Caco-2 (cell line): ENCODE data around the gene VAMP4. TPM values are rescaled to one million over a fixed set of nuclear protein-coding genes. Genes with fewer than 3 reads are reported as not detected.

ENCODE experiments used
- BruUV-seq: library from RNA; stranded (reverse); fragments of 400-500 nt; replicated peaks from 2 replicates; lab custom pipeline; 2021; lab: Mats Ljungman, UMichigan
- CTCF ChIA-PET: fragments of 300-600 bp; sonication (Branson Sonifier 250); formaldehyde crosslinking; loops from one replicate; lab custom pipeline; 2022; ENCODE audit warnings: antibody characterized with exemption; lab: Charles Lee
- POLR2A ChIA-PET: fragments of 300-600 bp; sonication (Branson Sonifier 250); formaldehyde crosslinking; loops from one replicate; lab custom pipeline; 2022; ENCODE audit warnings: antibody characterized with exemption; lab: Charles Lee
- DNase-seq, 2 experiments: peaks; one replicate each; pipeline versions ENCODE4 v3.0.0 to v3.0.0-alpha.2; 2020 to 2022
- H3K27me3 ChIP-seq: replicated peaks from 2 replicates; pipeline ENCODE4 v1.6.0; 2011; ENCODE audit warnings: low read length; ENCODE audit not compliant: control insufficient read depth, insufficient read depth
- H3K36me3 ChIP-seq: 2 replicates; pipeline ENCODE4 v1.5.1; 2011; ENCODE audit warnings: low read length; ENCODE audit not compliant: control insufficient read depth, insufficient read depth
- H3K4me1 ChIP-seq: fragments of 250-450 bp; sonication (Bioruptor Pico); 2 replicates; pipeline ENCODE4 v1.5.1; 2020; ENCODE audit warnings: mild to moderate bottlenecking
- H3K4me3 ChIP-seq: 2 replicates; pipeline ENCODE4 v1.5.1; 2011; ENCODE audit warnings: low read depth, mild to moderate bottlenecking, control low read depth, low read length
- H3K9me3 ChIP-seq: fragments of 250-450 bp; sonication (Bioruptor Pico); 2 replicates; pipeline ENCODE4 v1.5.1; 2020; ENCODE audit warnings: mild to moderate bottlenecking, moderate library complexity
- H3K27ac Mint-ChIP-seq: one replicate; pipeline ENCODE4 v1.8.0; 2022; ENCODE audit warnings: mixed read lengths; ENCODE audit not compliant: unreplicated experiment
- H3K27me3 Mint-ChIP-seq: one replicate; pipeline ENCODE4 v1.8.0; 2022; ENCODE audit warnings: mixed read lengths; ENCODE audit not compliant: insufficient read depth, unreplicated experiment
- H3K36me3 Mint-ChIP-seq: one replicate; pipeline ENCODE4 v1.8.0; 2022; ENCODE audit warnings: mild to moderate bottlenecking, mixed read lengths; ENCODE audit not compliant: insufficient read depth, unreplicated experiment
- H3K4me1 Mint-ChIP-seq: one replicate; pipeline ENCODE4 v1.8.0; 2022; ENCODE audit warnings: low read depth, mixed read lengths; ENCODE audit not compliant: unreplicated experiment
- H3K4me3 Mint-ChIP-seq: one replicate; pipeline ENCODE4 v1.8.0; 2022; ENCODE audit warnings: mild to moderate bottlenecking, moderate library complexity, mixed read lengths; ENCODE audit not compliant: unreplicated experiment
- H3K9me3 Mint-ChIP-seq: one replicate; pipeline ENCODE4 v1.8.0; 2022; ENCODE audit warnings: mixed read lengths; ENCODE audit not compliant: unreplicated experiment
- CTCF ChIP-seq, 2 experiments: fragments of 200-600 bp in 1 of 2; IDR thresholded peaks; 1 replicate in 1 of 2; 2 replicates in 1 of 2; pipeline versions ENCODE4 v1.5.1 to v1.8.0; 2011 to 2022; ENCODE audit warnings: antibody characterized with exemption in 1 of 2, control low read depth in 1 of 2, inconsistent platforms in 1 of 2, low read depth in 1 of 2, low read length in 1 of 2, mild to moderate bottlenecking in 1 of 2, moderate library complexity in 1 of 2; ENCODE audit not compliant: insufficient read depth in 1 of 2, severe bottlenecking in 1 of 2, unreplicated experiment in 1 of 2
- intact Hi-C: fragments of 100-400 bp; cut with micrococcal nuclease; formaldehyde crosslinking; loops from one replicate; pipeline ENCODE4 v1.10.0; 2022; ENCODE audit not compliant: unreplicated experiment
- total RNA-seq: library from RNA; stranded (reverse); gene quantifications from 2 replicates; pipeline ENCODE4 v1.2.3, GENCODE V29; 2022

VAMP4 gene
- total RNA-seq, 1 experiment from 2014 or later = 4.9 TPM

GRCh38 chr1:171754353-171754705, 12.5 kb upstream of the VAMP4 start:
- Mint-ChIP-seq H3K4me1 (no peaks in the 10 kb centered on the region), H3K27me3 (no peaks in the 10 kb centered on the region), H3K4me3 (no peak overlapping the region), H3K27ac (no peak overlapping the region), H3K36me3 (no peaks in the 10 kb centered on the region), H3K9me3 (peaks cover 11% of the 10 kb centered on the region)
- Histone ChIP-seq H3K27me3 (no peaks in the 10 kb centered on the region), H3K9me3 (peaks cover 12% of the 10 kb centered on the region), H3K4me3 (no peak overlapping the region), H3K36me3 (no peaks in the 10 kb centered on the region), H3K4me1 (no peaks in the 10 kb centered on the region; the same call in 1 of the 2 replicates)
- ChIA-PET CTCF (no interaction called here), POLR2A (no interaction called here)
- intact Hi-C loops = no loop called here
- DNase-seq = no peak
- no peak for TF ChIP-seq CTCF (IDR thresholded peaks at IDR 0.05; ENCODE audit: insufficient read depth in 1 of 2, low read depth in 1 of 2, low read length in 1 of 2, severe bottlenecking in 1 of 2, unreplicated experiment in 1 of 2)
- BruUV-seq = no TSS peak

- ChIA-PET POLR2A (no interaction called here), CTCF (no interaction called here)
- H3K27ac Mint-ChIP-seq = no peak overlapping the region
- H3K27me3 Mint-ChIP-seq = no peaks in the 10 kb centered on the region
- no peaks in the 10 kb centered on the region for H3K36me3 Mint-ChIP-seq
- DNase-seq = no peak
- intact Hi-C loops = no loop called here
- no peak for TF ChIP-seq CTCF (IDR thresholded peaks at IDR 0.05; ENCODE audit: insufficient read depth in 1 of 2, low read depth in 1 of 2, low read length in 1 of 2, severe bottlenecking in 1 of 2, unreplicated experiment in 1 of 2)
- H3K27me3 ChIP-seq = no peaks in the 10 kb centered on the region
- no peaks in the 10 kb centered on the region for H3K36me3 ChIP-seq
- H3K4me3 Mint-ChIP-seq = no peak overlapping the region
- no peak overlapping the region for H3K4me3 ChIP-seq
- H3K4me1 ChIP-seq = no peaks in the 10 kb centered on the region; the same call in 1 of the 2 replicates
- H3K9me3 ChIP-seq = peaks cover 12% of the 10 kb centered on the region
- peaks cover 11% of the 10 kb centered on the region for H3K9me3 Mint-ChIP-seq
- no peaks in the 10 kb centered on the region for H3K4me1 Mint-ChIP-seq
- BruUV-seq = no TSS peak
Observed at GRCh38 chr1:171753685-171754352, 12.0 kb upstream of the VAMP4 start.

- no TSS peak for BruUV-seq
- ChIA-PET POLR2A (no interaction called here), CTCF (no interaction called here)
- H3K4me1 Mint-ChIP-seq = no peaks in the 10 kb centered on the region
- DNase-seq = no peak
- no peak overlapping the region for H3K4me3 Mint-ChIP-seq
- intact Hi-C loops = no loop called here
- Histone ChIP-seq H3K4me3 (no peak overlapping the region), H3K27me3 (no peaks in the 10 kb centered on the region), H3K9me3 (peaks cover 11% of the 10 kb centered on the region), H3K36me3 (no peaks in the 10 kb centered on the region), H3K4me1 (no peaks in the 10 kb centered on the region; the same call in 1 of the 2 replicates)
- no peak overlapping the region for H3K27ac Mint-ChIP-seq
- no peaks in the 10 kb centered on the region for H3K36me3 Mint-ChIP-seq
- no peak for TF ChIP-seq CTCF (IDR thresholded peaks at IDR 0.05; ENCODE audit: insufficient read depth in 1 of 2, low read depth in 1 of 2, low read length in 1 of 2, severe bottlenecking in 1 of 2, unreplicated experiment in 1 of 2)
- H3K27me3 Mint-ChIP-seq = no peaks in the 10 kb centered on the region
- peaks cover 11% of the 10 kb centered on the region for H3K9me3 Mint-ChIP-seq
Observed at GRCh38 chr1:171753182-171753581, 11.3 kb upstream of the VAMP4 start.
